HL-60/S4 treated with retinoic acid at 250 ng/mL for 4 days and 3 days (cell line): ENCODE measurements around the gene PKP4.
"Not testable (repeated sequence)": the region's sequence is repeated elsewhere in the genome, so short reads cannot be mapped to it uniquely, and the experiment has no call there.

Experiments used
- in situ Hi-C: fragments of 300-500 bp; cut with MboI; formaldehyde crosslinking; loops from 2 replicates; pipeline ENCODE4 v1.7.0; 2022; ENCODE audit warnings: low sequenced_read_pairs

PKP4 gene

DNA sequence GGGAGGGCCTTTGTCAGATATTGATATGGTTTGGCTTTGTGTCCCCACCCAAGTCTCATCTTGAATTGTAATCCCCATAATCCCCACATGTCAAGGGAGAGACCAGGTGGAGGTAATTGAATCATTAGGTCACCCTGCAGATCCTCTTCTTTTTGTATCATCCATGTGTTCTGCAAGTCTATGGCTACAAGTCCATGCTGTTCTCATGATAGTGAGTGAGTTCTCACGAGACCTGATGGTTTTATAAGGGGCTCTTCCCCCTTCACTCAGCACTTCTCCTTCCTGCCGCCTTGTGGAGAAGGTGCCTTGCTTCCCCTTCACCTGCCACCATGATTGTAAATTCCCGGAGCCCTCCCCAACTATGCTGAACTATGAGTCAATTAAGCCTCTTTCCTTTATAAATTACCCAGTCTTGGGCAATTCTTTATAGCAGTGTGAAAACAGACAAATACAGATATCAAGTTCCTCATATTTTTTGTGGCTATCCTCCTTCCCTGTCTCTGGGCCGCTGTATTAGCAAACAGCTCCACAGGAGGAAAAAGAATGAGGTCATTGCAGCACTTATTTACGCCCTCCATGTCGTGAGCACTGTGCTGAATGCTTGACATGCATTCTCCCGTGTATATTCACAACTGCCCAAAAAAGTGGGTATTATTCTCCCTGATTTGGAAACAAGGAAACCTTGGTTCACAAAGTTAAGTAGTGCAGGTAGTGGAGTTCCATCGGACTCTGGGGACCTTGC, 248.1 kb downstream of the PKP4 start:
- in situ Hi-C loops: not testable (repeated sequence)

DNA sequence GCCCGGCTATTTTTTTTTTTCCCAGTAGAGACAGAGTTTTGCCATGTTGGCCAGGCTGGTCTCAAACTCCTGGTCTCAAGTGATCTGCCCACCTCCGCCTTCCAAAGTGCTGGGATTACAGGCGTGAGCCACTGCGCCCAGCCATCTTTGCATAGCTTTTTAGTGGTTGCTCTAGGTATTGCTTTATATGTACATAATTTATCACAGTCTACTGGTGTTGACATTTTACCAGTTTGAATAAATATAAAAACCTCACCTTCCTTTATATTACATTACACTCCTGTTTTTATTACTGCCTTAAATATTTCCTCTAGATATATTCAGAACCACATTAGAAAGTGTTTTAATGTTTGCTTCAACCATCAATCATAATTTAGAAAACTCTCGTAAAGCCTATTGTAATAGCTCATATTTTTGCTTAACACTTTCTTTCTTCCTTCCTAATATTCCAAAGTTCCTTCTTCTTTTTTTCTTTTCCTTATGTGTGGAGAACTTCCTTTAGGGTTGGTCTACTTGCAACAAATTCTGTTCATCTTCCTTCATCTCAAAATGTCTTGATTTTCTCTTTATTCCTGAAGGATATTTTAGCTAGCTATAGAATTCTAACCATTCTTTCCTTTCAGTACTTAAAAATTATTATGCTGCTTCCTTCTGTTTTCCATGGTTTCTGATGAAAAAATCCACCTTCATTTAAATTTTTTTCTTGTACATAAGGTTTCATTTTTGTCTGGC, 256.2 kb downstream of the PKP4 start:
- in situ Hi-C loops: no loop called here

DNA sequence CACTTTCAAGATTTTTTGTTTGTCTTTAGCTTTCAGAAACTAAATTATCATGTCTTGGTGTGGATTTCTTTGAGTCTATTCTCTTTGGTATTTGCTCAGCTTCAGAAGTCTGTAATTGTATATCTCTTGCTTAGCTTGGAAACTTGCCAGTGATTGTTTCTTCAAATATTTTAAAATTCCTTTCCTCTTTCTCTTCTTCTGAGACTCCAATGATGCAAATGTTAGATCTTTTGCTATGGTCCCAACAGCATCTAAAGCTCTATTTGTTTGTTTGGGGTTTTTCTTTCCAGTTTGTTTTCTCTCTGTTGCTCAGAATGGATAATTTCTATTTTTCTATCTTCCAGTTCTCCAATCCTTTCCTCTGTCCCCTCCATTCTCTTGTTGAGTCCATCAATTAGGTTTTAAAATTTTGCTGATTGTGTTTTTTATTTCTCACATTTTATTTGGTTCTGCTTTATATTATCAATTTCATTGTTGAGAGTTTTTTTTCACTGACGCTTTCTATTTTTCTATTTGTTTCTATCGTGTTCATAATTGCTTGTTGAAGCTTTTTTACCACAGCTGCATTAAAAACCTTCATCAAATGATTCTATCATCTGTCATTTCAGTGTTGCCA, 256.9 kb downstream of the PKP4 start:
- in situ Hi-C loops: no loop called here

DNA sequence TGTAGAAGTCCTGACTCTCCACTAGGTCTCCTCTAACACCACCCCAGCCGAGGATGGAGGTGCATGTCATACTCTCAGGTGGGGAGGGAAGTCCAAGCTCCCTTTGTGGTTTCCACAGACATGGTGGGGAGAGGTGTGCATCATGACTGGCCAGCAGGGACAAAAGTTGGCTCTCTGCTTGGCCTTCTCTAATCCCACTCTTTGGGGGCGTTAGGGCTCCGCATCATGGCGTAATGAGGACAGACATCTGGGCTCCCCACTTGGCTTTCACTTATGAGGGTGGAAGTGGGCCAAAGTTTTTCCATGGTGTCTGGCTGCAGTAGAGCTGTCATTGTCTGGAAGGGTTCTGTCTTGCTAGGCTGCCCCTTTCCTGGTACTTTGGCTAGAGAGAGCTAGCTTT, 257.7 kb downstream of the PKP4 start:
- in situ Hi-C loops: no loop called here

DNA sequence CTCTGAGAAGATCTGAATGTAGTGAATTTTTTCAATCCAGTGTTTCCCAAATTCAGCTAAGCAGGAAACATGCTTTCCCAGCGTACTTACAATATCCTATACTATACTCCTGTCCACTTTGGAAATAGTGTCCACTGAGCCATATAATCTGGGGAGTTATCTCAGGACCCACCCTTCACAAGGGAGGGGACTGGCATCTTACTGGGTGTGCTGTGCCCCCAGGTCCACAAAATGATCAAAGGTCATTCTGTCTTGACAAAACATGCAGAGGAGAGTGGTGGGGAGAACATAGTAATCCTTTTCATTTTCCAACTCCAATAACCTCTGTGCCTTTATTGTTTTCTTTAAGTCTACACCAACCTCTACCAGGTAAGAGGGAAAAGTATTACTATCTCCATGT, 258.6 kb downstream of the PKP4 start:
- in situ Hi-C loops: no loop called here

DNA sequence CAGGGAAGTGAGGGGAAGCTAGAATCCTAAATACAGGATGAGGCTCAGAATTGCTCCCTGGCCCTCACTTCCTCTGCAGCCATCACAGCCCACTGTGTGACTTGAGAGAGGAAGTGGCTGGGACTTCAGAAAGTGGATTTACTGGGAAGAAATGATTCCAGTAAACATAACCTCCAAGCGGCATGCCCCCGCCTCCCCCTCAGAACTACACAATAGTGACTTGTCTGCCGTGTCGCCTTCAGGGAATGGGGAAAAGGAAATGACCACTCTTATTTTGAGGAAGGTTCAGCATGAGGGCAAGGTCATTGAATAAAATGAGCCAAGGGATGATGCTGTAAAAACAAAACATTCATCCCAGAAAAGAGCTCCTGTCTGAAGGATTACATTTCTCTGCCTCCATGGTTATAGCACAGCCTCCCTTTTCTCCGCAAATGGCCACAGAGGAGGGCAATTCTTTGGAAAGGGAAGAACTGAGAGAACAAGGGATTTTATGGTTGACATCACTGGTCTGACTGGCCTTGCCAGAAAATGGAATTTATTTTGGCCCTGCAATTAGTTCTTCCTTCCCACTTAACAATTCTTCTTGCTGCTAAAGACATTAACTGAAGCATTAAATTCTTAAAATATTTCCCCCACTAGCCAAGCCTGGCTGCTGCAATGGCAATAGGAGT, 259.5 kb downstream of the PKP4 start:
- in situ Hi-C loops: no loop called here

DNA sequence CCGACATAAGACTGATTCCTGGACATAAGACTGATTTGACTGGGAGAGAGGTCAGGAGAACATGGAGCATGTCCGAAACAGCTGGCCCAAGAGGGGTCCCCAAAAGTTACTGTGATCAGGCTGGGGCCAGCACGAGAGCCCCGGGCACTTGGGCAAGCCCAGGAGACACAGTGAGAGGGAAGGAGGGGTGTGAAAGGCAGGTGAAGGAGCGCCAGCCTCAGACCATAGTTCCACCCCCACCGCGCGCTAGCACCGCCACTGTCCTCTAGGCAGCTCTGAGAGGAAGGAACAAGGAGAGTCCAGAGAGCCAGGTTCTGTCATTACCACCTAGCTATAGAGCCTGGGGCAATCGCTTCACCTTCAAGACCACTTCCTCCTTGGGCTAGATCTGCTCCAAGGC, 260.2 kb downstream of the PKP4 start:
- in situ Hi-C loops: no loop called here

DNA sequence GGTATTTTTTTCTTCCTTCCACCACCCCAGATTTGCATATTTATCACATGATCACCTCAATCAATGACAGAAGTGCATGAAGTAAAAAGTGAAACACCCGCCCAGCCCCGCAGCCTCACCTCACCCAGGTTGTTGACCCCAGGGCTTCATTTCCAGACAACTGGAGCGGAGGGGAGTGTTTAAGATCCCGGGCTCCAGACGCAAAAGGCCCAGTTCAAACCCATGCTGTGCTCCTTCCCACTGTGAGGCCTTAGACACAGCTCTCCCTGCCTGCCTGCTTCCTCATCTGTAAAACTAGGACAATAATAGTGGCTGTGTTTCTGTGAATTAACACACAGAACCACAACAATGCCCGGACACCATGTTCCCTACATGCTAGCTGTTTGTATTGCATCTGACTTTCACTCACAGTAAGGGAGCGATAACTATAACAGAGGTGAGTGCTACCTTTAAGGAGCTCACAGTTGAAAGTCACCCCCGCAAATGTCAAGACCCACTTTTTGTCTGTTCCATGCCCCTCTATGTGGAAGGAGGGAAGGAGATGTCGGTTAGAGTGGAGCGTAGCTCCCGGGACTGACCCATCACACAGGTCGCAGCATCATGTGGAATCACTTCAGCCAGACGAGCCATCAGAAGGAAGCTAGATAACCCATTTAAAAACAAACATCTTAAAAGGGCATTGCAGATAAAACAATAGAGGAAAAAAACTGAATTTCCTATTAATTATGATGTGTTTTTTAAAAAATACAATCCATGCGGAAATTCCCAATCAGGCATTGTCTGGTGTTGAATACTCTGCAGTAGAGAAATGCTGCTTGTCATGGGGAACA, 260.8 kb downstream of the PKP4 start:
- in situ Hi-C loops: no loop called here

DNA sequence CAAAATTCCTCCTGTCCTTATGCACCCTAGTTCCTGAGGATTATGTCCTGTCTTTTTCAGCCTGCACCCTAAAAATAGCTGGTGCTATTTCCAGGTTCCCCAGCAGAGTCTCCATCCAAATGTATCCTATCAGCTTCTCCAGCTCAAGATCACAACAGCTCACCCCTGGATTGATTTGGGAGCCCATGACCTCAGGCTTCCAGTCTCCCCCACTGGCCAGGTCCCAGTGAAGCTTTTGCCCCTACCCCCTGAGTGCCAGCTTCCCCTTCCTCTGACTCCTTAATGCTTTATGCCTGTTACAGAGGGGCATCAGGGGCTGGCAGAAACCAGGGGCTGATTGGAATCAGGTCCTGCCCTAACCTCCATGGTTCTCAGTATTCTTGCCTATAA, 261.4 kb downstream of the PKP4 start:
- in situ Hi-C loops: no loop called here

DNA sequence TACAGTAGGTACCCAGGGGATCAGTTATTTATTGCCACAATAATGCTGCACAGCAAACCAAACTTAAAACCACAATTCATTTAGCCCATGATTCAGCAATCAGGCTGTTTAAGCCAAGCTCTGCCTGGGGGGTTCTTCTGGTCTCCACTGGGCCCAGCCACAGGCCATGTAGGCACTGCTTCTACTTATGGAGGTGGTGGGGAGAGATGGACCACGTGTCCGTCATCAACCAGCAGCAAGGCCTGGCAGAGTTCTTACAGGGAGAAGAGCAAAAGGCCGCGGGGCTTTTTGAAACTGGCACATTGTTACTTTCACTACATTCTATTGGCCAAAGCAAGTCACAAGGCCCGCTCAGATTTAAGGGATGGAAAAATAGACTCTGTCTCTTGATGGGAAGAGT, 262.1 kb downstream of the PKP4 start:
- in situ Hi-C loops: no loop called here

DNA sequence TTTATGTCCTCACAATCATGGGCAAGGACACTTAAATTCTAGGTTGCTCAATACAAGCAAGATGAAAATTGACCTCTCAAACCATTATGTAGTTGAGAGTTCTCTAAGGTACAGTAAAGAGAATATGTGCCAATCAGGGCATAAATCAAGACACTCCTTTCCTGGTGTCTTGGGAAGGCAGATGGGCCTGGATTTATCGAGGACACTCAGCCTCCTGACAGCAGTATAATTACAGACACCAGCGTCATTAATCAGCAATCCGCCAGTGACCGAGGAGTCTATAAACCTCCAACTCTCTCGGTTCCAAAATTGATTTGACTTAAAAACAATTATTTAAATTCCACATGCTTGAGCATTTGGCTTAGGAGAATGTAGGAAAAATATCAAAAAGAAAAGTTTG, 262.7 kb downstream of the PKP4 start:
- in situ Hi-C loops: no loop called here

DNA sequence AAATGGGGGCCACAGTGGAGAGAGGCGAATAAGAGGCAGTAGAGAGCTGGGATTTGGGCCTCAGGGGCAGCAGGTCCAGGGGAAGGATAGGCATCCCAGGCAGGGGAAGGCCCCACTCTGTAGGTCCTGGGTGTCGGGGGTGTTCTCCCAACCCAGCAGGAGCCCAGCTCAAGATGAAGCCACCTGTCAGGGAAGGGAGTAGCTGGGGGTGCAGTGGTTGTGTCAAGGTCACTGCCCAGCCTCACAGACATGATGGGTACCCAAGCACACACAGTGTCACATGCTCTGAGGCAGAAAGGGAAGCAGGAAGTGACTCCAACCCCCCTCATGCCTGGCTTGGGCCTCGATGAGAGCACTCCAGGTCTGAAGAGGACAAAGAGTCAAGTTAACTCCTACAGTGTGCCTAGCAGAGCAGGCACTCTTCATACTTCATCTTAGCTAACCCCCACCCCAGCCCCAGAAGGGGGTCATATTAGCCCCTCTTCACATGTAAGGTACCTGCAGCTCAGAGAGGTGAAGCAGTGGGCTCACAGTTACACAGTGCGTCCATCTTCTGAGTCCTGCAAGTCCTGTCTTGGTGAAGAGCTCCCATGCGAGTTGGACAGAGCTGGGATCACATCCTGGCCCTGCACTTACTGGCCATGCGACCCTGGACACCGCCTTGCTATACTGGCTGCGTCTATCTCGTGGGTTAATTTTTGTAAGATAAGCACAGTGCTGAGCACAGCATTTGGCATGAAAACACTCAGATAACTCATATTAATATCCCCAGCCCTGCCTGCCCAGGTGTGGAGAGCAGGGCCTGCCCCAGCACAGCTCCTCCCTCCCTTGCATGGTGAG, 265.7 kb downstream of the PKP4 start:
- in situ Hi-C loops: no loop called here

DNA sequence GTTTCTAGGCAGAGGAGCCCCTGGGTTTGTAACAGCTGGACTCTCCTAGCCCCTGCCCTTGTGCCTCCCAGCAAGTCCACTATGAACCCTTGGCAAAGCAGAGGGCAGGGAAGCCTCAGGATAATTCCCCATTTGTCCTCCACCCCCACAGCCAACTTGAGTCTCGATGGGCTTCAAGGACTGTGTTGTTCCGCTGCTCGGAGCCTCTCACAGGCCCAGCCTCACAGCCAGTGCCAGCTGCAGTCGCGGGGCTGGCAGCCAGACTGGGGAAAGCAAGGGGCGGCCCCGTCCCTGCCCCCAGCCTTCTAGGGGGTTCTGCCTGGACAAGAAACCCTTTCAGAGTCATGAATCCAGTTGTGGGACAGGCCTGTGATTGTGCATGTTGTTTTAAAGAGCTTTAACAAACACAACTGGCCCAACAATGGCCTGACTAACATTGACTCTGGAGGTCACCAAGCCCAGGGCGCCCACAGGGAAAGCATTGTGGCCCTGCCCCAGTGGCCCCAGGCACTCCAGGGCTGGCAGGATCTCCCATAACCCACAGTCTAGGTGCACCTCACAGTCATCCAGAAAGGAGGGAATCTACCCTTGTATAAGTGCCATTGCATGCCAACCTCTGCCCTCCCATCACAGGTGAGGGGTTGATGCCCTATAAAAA, 266.6 kb downstream of the PKP4 start:
- in situ Hi-C loops: no loop called here

DNA sequence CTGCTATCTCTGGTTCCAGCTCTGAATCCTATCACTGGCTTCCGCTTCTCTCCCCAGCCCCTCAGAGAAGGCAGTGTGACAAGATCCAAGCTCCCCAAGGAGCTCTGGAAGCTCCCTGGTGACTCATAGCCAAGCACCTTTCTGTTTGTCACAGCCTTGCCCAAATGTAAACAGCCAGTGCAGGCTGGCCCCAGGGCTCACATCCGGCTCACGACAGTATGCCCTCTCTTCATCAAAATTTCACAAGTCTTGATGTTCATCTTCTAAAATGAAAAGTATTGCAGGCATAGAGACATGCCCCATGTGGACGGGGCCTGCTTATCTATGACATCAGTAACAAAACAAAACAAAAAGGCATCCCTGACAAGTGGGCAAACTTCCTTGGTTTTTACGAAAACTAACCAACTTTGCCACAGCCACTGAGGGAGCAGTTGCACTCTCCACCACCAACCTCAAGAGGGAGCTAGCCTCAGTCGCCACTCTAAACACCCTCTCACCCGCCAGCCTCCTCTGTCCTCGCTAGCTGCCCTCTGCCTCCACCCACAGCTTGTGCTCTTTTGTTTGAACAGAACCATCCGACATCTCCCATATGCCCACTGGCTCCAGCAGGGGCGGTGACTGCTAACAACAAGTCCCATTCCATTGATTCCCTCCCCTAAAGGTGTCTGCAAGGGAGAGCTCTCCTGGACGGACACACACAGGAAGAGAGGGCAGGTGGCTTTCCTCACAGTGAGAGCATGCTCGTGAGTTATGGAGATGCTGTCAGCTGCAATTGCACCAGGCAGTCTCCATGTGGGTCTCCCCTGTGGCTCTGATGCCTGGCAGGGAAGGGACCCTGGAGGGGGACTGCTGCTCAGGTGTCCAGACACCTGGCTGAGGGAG, 267.4 kb downstream of the PKP4 start:
- in situ Hi-C loops: no loop called here

DNA sequence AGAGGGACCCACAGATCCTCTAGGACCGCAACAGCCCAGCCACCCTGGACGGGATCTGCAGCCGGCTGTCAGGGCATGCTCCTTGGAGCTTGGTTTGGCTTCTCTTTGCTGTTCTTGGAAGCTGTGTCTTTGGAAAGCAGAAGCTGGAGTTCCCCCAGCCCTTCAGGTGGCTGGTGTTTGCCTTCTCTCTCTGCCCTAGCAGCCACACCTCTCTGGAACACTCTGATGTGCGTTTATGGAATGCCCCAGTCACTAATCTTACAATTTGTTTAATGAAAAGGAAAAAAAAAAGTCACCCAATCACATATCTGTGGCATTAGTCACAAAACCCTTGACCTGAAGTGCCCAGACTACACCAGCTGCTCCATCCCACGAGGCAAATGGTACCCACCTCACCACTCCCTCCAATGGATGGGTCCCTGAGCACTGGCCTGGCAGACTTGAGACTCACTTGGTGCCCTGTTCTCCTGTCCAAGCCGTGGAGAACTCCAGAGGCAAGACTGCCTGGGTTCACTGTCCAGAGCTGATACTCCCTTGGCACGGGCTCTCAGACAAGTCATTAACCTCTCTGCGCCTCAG, 268.1 kb downstream of the PKP4 start:
- in situ Hi-C loops: no loop called here

DNA sequence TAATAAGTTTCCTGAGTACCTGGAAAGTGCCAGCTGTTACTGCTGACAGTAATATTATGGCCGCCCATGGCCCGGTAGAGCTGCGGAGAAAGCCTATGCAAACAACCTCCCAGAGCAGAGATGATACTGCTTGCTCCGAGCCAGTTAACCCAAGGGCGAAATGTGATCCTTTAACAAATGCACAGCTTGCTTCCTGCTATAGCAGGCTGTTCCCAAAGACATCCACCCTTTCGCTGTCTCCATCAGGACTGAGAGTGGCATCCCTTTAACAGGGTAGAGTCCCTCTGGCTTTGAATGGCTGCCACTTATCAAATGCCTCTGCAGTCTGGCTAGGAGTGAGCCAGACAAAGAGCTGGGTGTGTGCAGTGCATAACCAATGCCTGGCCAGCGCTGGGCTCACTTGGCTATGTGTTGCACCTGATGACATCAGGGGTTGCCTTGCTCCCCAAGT, 268.7 kb downstream of the PKP4 start:
- in situ Hi-C loops: no loop called here

DNA sequence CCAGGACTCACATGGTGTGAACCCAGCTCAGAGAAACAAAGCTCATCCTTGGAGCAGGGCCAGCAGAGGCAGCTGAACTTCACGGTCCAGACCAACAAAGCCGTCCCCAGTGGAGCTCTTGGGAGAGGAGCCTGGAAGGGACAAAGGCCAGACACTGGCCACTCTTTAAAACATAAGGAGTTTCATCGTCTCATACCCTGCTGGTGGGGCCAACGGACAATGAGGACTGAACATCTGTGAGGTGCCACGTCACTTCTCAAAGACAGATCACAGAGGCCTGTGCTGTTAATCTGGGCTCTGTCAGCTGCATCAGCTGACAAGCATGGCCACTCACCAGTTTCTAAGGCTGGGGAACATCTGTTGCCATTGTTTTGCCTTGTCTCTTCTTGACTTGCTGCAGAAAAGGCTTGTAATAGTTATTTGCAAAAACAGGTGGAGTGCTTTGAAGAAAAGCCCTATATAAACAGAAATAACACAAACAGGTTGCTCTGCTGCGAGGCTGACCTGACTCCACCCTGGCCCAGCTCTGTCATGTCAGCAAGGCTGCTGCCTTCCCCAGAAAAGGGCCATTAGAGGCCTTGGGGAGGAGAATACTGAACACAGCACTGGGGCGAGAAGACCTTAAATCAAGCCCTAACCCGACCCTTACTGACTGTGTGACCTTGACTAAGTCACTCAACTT, 270.3 kb downstream of the PKP4 start:
- in situ Hi-C loops: no loop called here
